Measurements from ENCODE around the gene PWWP2B.

DNA sequence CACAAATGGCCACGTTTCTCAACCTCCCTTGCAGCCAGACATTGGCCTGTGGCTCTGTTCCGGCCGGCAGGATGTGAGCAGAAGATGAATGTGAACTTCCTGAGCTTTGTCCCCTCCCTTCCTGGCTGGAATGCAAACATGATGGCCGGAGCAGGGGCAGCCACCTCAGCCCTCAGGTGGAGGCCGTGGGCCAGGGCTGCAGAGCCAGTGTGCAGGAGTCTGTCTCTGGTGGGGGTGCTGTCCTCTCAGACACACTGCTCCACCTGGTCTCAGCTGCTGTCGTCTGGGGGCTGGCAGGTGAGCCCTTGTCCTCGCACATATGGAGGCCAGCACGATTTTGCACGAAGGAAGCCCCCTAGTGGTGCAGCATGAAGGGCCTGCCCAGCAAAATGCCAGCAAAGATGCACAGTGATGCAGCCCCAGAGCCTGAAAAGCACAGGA lies 25.3 kb upstream of the PWWP2B start:
- TF ChIP-seq EP300 (IDR thresholded peaks at IDR 0.05; ENCODE audit: low read depth) (no peak), CTCF (IDR thresholded peaks at IDR 0.05) (no peak), POLR2A (IDR thresholded peaks at IDR 0.05) (no peak), POLR2AphosphoS5 (IDR thresholded peaks at IDR 0.05) (no peak)
